ENCODE data around the gene OR4C3.
"Not testable (repeated sequence)": the region's sequence is repeated elsewhere in the genome, so short reads cannot be mapped to it uniquely, and the experiment has no call there.

Gene OR4C3

DNA sequence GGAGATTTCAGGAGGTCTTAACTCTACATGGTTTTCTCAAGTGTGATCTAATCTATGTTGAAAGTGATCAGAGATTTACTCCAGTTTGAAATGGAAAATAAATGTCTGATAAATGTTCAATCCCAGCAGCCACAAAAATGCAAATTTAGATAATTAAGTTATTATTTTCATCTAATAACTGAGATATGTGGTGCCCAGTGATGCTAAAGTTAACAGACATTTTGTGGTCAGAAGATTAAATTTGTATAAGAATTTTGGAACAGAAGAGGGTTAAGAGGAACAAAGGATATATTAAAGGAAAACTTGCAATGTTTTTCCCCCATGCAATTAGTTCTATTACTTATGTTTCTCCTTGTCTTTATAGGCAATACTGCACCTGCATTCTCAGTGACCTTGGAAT is at the start of gene OR4C3:
Gene OR4C3, plus strand, starts transcription at position 301 of the 400 bp plus-strand sequence. CDS start 102 bp downstream, outside the sequence.
- not testable (repeated sequence) for DNase-seq

GRCh38 chr11:48305923-48306322 is 18.8 kb upstream of the OR4C3 start, which contains the start of gene OR4S1:
Gene OR4S1 (plus strand): TSS chr11:48306223. CDS start chr11:48306223, 0 bp downstream.
- DNase-seq = no peak

DNA sequence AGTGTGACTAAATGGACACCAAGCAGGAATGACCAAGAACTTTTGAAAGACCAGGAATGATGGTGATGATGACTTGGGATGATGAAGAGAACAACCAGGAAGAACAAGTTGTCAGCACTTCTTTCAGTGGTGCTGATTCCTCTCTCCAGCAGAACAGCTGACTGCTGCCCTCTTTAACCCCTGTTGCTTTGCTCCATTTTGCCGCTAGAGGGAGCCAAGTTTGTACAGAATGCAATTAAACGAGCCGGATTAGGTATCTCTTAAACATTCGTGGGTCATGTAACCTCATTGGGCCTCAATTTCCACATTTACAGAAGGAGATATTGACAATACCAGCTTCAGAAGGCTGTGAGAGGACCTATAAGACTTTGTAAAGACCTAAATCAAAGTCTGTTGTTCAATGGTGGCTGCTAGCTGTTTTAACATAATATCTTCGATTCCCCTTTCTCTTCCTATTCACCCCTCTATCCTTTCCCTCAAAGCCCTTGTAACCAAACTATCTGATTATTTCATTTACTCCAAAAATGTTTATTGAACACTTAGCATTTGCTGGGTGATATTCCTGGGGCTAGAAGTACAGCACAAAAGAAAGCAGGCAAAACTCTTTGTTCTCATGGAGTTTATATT is 16.8 kb upstream of the OR4C3 start:
- peak; percentile 68 for DNase-seq

DNA sequence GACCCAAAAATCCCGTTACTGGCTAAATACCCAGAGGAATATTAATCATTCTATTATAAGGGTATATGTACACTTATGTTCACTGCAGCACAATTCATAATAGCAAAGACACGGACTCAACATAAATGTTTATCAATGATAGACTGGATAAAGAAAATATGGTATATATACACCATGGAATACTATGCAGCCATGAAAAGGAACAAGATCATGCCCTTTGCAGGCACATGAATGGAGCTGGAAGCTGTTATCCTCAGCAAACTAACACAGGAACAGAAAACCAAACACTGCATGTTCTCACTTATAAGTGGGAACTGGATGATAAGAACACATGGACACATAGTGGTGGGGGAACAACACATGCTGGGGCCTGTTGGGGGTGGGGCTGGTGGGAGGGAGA is 11.1 kb upstream of the OR4C3 start:
- DNase-seq = not testable (repeated sequence)

- not testable (repeated sequence) for DNase-seq
These were observed 4.9 kb upstream of the OR4C3 start for GRCh38 chr11:48319813-48320212.

GRCh38 chr11:48341466-48341865 is 16.7 kb downstream of the OR4C3 start:
- DNase-seq = no peak

DNA sequence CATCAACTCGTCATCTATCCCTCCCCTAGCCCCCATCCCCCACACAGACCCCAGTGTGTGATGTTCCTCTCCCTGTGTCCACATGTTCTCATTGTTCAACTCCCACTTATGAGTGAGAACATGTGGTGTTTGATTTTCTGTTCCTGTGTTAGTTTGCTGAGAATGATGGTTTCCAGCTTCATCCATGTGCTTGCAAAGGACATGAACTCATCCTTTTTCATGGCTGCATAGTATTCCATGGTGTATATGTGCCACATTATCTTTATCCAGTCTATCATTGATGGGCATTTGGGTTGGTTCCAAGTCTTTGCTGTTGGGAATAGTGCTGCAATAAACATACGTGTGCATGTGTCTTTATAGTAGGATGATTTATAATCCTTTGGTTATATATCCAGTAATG is 17.8 kb downstream of the OR4C3 start:
- DNase-seq = not testable (repeated sequence)

DNA sequence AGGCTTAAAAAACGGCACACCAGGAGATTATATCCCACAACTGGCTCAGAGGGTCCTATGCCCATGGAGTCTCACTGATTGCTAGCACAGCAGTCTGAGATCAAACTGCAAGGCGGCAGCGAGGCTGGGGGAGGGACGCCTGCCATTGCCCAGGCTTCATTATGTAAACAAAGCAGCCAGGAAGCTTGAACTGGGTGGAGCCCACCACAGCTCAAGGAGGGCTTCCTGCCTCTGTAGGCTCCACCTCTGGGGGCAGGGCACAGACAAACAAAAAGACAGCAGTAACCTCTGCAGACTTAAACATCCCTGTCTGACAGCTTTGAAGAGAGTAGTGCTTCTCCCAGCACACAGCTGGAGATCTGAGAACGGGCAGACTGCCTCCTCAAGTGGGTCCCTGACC is 21.6 kb downstream of the OR4C3 start:
- not testable (repeated sequence) for DNase-seq

- DNase-seq = no peak
These were observed 29.3 kb downstream of the OR4C3 start for GRCh38 chr11:48354013-48354412.

GRCh38 chr11:48354677-48355076 is 30.0 kb downstream of the OR4C3 start:
- DNase-seq = no peak

DNA sequence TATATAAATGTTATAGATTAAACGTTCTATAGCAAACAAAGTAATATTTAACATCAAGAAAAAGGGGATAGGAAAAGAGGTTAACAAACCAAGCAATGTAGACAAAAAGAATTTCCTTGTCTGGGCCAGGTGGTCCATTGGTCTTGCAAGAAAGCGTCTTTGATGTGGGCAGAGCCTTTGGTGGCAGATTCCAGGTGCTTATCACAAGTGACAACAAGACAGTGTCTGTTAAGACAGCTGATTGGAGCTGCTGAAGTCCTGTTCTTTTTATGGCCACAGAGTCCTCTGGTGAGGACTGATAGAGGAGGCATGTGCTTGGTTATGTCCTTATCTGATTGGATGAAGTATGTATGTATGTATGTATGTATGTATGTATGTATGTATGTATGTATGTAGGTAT is 36.6 kb downstream of the OR4C3 start:
- not testable (repeated sequence) for DNase-seq

- no peak for DNase-seq
These were observed 41.6 kb downstream of the OR4C3 start, which contains the start of gene OR4C5 for GRCh38 chr11:48366365-48366764. Gene OR4C5 (minus strand): TSS chr11:48366465. CDS start chr11:48366465, 0 bp downstream.
